Mucosa of descending colon (tissue), 3 donors: ENCODE measurements around the gene FFAR1. TPM values are rescaled to one million over a fixed set of nuclear protein-coding genes. Genes with fewer than 3 reads are reported as not detected.

Experiments
- ATAC-seq: fragments of 200-7000 bp; cut with Tn5 transposase; one replicate; pipeline ENCODE4 v1.9.1; 2020; ENCODE audit warnings: mild to moderate bottlenecking, moderate library complexity
- DNase-seq, 3 donors: peaks; one replicate each; pipeline ENCODE4 v3.0.0-alpha.2; 2020
- H3K36me3 ChIP-seq: fragments of 200-600 bp; one replicate; pipeline ENCODE4 v1.8.0; 2021; ENCODE audit warnings: low read depth, mild to moderate bottlenecking
- H3K4me1 ChIP-seq: fragments of 200-600 bp; one replicate; pipeline ENCODE4 v1.8.0; 2021; ENCODE audit warnings: low read depth, mild to moderate bottlenecking
- H3K4me3 ChIP-seq: fragments of 200-600 bp; one replicate; pipeline ENCODE4 v1.8.0; 2021; ENCODE audit warnings: mild to moderate bottlenecking
- H3K9me3 ChIP-seq: fragments of 200-600 bp; one replicate; pipeline ENCODE4 v1.8.0; 2021; ENCODE audit warnings: mild to moderate bottlenecking
- intact Hi-C, 2 donors: fragments of 100-400 bp; cut with DNase I in 1 of 2; cut with micrococcal nuclease in 1 of 2; formaldehyde crosslinking; loops; one replicate each; pipeline versions ENCODE4 v1.11.0 to v1.11.1; 2022; cut with DNase I, micrococcal nuclease
- long read RNA-seq, 2 donors: library from polyadenylated mRNA; unstranded; transcript quantifications; one replicate each; pipeline ENCODE4 v2.0.0, GENCODE V29; 2019 to 2021
- total RNA-seq, 3 donors: library from RNA; stranded (reverse); fragmentation: NEBNext Ultra II Directional in 2 of 3; extraction: Animal tissue kit (Norgen Biotek cat#: 25700) in 2 of 3; gene quantifications; one replicate each; pipeline versions ENCODE4 v1.2.1 to v1.2.4, GENCODE V29; 2021 to 2023
- TF ChIP-seq, protein P1 (sequence below): fragments of 200-600 bp; IDR thresholded peaks from one replicate; pipeline ENCODE4 v1.8.0; 2022; ENCODE audit warnings: antibody characterized with exemption, mild to moderate bottlenecking
- donor health status: DM: no; HTN: no; CAD: no; lungs with moderate emphysema.
- donor health status: DM: no; HTN: no; CAD: no.
- donor health status: DM: no; HTN: yes; CAD: no.

Gene FFAR1
- not detected for total RNA-seq
- long read RNA-seq, donor 1 = 0 reads
- long read RNA-seq, donor 2 = 0 reads

DNA sequence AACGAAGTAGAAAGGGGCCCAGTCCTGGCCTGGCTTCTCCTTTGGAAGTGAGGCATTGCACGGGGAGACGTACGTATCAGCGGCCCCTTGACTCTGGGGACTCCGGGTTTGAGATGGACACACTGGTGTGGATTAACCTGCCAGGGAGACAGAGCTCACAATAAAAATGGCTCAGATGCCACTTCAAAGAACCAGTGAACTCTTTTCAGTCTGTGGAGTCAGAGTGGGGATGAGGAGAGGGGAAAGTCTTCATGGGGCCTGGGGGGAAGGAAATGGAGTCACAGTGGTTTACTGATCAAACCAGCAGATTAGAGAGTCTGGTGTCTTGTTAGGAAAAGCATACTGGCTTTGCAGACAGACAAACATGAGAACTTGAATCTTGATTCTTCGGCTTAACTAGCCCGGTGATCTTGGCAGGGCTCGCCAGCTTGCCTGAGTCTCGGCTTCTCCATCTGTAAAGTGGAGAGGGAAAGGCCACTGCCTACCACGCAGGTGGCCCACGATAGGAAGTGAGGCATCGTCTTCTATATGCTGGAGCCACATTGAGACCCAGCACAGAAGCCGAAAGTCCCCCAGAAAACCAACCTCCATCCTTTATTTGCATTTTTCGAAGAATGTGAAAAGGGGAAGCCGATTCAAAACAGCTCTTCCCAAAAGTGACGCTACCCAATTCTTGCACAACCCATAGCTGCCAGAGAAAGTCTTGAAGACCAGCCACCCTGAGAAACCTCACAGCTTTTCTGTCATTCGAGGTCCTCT lies at the start of gene FFAR1:
FFAR1 (plus strand) TSS at position 732 of the 759 bp plus-strand sequence. CDS start 3,650 bp downstream, outside the sequence.
- Histone ChIP-seq H3K4me3 (no peak within 1 kb of the TSS), H3K9me3 (no peaks in the 10 kb centered on the region), H3K4me1 (no peaks in the 10 kb centered on the region), H3K36me3 (no peaks in the 10 kb centered on the region)
- peak in 2 of 3 donors; percentile 33 to 44 for DNase-seq
- TF ChIP-seq, protein P1, sequence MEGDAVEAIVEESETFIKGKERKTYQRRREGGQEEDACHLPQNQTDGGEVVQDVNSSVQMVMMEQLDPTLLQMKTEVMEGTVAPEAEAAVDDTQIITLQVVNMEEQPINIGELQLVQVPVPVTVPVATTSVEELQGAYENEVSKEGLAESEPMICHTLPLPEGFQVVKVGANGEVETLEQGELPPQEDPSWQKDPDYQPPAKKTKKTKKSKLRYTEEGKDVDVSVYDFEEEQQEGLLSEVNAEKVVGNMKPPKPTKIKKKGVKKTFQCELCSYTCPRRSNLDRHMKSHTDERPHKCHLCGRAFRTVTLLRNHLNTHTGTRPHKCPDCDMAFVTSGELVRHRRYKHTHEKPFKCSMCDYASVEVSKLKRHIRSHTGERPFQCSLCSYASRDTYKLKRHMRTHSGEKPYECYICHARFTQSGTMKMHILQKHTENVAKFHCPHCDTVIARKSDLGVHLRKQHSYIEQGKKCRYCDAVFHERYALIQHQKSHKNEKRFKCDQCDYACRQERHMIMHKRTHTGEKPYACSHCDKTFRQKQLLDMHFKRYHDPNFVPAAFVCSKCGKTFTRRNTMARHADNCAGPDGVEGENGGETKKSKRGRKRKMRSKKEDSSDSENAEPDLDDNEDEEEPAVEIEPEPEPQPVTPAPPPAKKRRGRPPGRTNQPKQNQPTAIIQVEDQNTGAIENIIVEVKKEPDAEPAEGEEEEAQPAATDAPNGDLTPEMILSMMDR = no peak
- peak; percentile 17 for ATAC-seq
- intact Hi-C loops = no loop called here

DNA sequence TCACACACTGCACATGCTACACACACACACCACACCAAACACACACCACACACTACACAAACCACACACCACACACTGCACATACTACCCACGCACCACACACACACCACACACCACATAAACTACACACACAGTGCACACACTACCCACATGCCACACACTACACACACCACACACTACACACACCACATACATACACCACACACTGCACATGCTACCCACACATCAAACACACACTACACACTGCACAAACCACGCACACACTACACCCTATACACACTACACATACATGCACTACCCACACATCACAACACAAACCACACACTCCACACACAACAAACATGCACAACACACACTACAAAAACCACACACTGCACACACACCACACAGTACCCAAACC lies 49.8 kb upstream of the FFAR1 start:
- Histone ChIP-seq H3K4me1 (no peaks in the 10 kb centered on the region), H3K4me3 (no peak overlapping the region), H3K36me3 (no peaks in the 10 kb centered on the region), H3K9me3 (no peaks in the 10 kb centered on the region)
- no peak for ATAC-seq
- intact Hi-C loops = no loop called here
- DNase-seq = no peak
- TF ChIP-seq, protein P1 = no peak

DNA sequence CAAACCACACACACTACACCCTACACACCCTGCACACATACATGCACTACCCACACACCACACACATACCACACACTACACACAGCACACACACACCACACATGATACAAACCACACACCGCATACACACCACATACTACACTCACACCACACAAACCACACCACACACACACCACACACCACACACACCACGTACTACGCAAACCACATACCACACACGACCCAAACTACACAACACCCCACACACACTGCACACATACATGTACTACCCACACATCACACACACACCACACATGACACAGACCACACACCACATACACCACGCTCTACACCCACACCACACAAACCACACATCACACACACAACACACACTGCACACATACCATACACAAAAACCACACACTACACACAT lies 49.1 kb upstream of the FFAR1 start:
- Histone ChIP-seq H3K4me3 (no peak overlapping the region), H3K9me3 (no peaks in the 10 kb centered on the region), H3K36me3 (no peaks in the 10 kb centered on the region), H3K4me1 (no peaks in the 10 kb centered on the region)
- DNase-seq = no peak
- ATAC-seq = no peak
- intact Hi-C loops = no loop called here
- TF ChIP-seq, protein P1 = no peak

- intact Hi-C loops = no loop called here
- TF ChIP-seq, protein P1 = no peak
- Histone ChIP-seq H3K9me3 (no peaks in the 10 kb centered on the region), H3K36me3 (no peaks in the 10 kb centered on the region), H3K4me1 (no peaks in the 10 kb centered on the region), H3K4me3 (no peak overlapping the region)
- DNase-seq = no peak
- peak; percentile 66 for ATAC-seq
These were observed 48.0 kb upstream of the FFAR1 start for GRCh38 chr19:35299523-35300338.

GRCh38 chr19:35300339-35300649 lies 47.4 kb upstream of the FFAR1 start:
- DNase-seq (no peak), ATAC-seq (no peak)

More at GRCh38 chr19:35300339-35300649, 47.4 kb upstream of the FFAR1 start:
- Histone ChIP-seq H3K4me3 (no peak overlapping the region), H3K36me3 (no peaks in the 10 kb centered on the region), H3K9me3 (no peaks in the 10 kb centered on the region), H3K4me1 (no peaks in the 10 kb centered on the region)
- TF ChIP-seq, protein P1 = no peak
- intact Hi-C loops = no loop called here
